DMS 273 (cell line): ENCODE data around the gene ILF2.
"Not testable (repeated sequence)": the region's sequence is repeated elsewhere in the genome, so short reads cannot be mapped to it uniquely, and the experiment has no call there.

Source experiments
- DNase-seq: peaks from one replicate; lab custom pipeline; 2025; ENCODE audit not compliant: unreplicated experiment; lab: John Stamatoyannopoulos, UW

Gene ILF2

DNA sequence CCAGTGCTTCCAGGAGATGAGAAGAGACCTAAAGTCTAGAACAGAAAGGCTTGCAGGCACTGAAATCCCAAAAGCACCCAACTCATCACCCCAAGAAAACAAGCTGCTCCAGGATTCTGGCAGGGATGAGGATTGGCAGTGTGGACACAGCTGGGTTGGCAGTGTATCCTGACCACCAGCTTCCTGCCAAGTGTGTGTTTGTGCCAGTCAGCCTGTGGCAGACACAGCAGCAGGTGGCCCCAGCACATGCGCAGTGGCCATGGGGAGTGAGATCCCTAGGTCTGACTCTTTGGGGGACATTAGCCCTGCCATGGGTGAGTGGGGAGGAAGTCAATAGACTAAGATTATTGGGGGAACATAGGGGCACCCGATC lies 20.9 kb downstream of the ILF2 start:
- peak; percentile 58 for DNase-seq

DNA sequence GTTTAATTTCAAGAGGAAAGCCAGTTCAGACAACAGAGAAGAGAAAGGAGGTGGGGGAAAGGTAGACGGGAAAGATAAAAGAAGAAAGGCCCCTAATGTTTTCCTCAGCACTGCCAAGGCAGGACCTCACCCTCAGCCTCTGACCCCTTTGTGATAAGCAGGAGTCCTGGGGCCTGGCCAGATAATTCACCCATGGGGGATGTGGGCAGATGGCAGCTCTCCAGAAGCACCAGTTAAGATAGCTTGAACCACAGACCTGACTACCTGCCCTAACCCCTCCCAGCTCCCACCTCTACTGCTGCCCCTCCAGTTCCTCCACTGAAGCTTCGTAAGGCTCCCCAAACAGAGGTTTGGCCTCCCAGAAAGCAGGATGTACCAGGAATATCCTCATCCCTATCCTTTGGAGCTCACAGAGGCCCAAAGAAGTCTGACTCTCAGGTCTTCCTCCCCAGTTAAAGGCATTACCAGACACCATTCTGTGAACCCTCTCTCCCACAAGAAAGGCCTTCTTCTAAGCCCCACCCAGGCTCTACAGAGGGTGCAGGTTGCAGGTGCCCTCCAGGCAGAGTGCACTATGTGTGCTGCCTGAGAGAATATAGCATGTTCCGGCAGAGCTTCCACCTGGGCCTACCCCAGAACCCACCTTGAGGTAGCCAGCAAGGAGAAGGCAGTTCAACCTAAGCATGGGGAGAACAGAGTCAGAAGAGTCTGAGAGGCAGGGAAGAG lies 21.5 kb downstream of the ILF2 start:
- DNase-seq = no peak

DNA sequence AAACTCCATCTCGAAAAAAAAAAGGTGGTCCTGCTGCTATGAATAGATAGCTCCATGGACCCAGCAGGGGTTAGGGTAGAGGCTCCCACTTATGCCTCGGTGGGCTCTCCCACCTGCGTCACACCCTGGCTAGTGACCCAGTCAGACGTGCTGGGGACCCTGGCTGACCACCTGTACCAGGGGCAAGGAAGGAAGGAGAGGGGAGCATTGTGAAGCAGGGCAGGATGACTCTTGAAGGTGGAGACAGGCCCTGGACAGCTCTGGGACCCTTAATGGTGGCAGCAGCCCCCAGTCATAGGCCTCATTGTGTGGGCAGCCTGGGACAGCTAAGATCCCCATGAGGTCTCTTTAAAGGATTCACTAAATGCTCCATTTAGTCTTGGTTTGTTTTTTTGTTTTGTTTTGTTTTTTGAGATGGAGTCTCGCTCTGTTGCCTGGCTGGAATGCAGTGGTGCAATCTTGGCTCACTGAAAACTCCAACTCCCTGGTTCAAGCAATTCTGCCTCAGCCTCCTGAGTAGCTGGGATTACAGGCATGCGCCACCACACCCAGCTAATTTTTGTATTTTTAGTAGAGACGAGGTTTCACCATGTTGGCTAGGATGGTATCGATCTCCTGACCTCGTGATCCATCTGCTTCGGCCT lies 22.7 kb downstream of the ILF2 start:
- DNase-seq = no peak

DNA sequence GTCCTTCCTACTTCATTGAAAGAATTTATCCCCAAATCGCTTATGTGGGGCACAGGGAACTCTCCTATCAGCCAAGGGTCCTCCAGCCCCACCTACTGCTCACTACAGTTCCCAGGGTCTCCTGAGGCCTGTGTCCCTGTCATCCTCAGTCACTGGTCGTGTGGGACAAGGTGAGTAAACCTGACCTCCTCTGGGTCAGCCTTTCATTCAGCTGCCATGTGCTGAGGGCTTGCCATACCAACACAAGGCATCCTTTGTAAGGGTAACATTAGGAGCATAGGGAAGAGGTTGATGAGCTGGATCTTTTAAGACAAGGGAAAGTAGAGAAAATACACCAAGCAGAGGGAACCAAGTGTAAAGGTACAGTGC lies 23.5 kb downstream of the ILF2 start:
- DNase-seq = no peak

DNA sequence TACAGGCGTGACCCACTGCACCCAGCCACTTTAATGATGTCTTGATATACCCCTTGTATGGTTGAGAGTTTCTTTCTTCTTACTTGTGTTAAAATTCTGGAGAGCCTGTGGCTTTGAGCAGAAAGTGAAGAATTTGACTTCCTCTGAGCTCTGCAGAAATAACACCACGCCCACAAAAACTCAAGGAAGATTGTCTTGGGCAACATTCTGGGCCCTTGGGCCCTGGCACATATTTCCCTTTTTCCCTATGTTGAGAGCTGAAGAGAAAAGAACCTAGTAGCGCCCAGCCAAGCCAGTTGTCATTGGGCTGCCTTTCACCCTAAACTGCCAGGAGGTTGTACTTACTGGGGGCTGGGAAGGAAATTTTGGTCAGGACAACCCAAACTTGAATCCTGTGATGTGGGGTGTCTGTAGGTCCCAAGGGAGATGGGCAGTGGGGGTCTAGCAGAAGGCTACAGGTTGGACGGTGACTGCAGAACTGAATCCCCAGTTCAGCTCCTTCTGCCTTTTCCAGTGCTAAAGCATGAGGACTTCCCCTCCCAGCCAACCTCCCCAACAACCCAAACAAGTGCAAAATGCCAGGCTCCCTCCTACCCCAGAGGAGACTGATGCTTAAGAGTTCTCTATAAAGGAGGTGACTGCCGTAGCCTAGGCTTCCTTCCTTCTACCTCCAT lies 24.0 kb downstream of the ILF2 start:
- DNase-seq = no peak

DNA sequence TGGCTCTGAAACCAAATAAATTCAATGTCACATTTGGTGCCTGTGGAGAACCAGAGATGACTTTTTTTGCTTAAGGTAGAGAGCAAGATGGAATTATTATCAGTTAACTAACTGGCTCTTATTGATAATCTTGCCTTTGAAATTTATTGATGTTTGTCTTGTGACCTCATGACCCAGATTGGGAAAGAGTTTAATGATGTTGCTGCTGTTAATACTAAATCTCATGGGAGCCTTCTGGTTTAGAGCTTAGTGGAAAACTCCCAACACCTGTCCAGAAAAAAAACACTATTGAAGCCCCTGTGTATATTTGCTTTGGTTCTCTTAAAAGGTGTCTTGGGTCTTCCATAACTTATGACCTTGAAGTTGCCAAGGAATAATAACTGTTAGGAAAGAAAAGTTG lies 27.0 kb downstream of the ILF2 start:
- DNase-seq = no peak

DNA sequence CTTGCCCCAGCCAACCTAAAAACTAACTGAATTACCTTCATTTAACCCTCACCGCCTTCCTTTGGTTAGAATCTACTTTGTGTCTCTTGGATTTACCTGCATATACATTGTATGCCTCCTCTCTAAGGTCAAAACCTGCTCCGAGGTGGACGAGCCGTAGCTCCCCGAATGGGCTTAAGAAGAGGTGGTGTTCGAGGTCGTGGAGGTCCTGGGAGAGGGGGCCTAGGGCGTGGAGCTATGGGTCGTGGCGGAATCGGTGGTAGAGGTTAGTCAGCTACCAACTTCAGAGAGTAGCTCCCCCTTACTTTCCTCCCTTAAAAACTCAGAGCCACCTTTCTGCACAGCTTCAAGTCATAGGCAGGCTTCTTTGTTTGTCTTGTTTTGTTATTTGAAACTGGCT lies 27.7 kb downstream of the ILF2 start:
- DNase-seq = no peak

DNA sequence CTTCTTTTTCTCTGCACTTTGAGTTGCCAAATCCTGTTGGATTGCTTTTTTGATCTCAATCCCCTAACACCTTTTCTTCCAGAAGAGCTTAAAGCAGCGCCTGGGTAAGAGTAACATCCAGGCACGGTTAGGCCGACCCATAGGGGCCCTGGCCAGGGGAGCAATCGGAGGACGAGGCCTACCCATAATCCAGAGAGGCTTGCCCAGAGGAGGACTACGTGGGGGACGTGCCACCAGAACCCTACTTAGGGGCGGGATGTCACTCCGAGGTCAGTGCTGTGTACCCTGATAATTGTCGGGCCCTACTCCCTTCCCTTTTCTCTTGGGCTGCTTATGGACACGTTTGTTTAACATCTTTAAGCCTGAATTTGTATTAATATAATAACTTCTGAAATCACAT lies 28.6 kb downstream of the ILF2 start:
- no peak for DNase-seq

DNA sequence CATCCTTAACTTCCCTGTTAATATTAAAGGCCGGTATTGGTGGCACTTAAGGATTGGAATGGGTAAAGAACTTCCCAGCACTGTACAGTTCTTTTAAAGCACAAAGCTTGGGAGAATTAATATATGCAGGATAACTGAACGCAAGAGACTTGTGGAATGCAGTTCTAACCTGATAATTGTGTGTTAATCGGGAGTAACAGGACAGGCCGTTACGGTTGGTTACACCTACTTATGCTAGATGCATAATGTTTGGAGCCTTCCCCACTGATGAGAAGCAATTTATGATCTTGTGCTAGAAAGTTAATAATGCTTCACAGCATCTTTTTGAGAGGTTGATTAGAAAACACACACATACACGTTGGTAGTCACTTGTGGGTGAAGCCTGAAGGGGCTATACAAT lies 29.9 kb downstream of the ILF2 start:
- no peak for DNase-seq

DNA sequence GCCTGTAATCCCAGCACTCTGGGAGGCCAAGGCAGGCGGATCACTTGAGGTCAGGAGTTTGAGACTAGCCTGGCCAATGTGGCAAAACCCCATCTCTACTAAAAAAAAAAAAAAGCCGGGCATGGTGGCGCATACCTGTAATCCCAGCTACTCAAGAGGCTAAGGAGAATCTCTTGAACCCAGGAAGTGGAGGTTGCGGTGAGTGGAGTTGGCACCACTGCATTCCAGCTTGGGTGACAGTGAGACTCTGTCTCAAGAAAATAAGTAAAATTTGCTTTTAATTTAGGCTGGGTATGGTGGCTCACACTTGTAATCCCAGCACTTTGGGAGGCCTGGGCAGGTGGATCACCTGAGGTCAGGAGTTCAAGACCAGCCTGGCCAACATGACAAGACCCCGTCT lies 30.6 kb downstream of the ILF2 start:
- not testable (repeated sequence) for DNase-seq

DNA sequence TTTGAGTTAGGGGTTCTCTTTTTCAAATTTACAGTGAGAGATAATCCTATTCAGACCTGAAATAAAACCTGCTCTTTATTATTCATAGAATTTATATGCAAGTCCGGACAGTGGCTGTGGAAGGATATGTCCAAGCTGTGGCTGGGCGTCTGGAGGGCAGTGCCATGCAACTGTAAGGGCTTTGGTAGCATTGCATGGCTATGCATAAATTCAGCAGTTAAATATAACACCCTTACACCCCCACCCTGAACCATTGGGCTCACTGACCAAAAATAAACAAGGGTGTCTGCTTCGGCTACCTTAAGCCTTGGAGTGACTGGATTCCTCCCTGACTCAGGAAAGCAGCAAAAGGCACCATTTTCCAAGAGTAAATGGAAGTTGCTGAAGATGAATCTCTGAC lies 31.5 kb downstream of the ILF2 start:
- DNase-seq = no peak

DNA sequence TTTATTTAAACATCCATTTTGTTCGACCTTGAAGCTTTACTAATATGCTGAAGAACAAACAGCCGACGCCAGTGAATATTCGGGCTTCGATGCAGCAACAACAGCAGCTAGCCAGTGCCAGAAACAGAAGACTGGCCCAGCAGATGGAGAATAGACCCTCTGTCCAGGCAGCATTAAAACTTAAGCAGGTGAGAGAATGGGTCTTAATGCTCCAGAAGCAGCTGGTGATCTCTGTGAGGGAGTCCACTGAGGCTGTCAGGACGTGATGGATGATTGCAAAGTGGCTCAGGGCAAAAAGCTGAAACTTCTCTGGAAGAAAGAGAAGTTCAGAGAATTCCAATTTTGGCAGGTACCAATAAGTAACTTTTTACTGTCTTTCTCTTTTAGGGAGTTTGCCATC lies 32.5 kb downstream of the ILF2 start:
- DNase-seq = no peak

DNA sequence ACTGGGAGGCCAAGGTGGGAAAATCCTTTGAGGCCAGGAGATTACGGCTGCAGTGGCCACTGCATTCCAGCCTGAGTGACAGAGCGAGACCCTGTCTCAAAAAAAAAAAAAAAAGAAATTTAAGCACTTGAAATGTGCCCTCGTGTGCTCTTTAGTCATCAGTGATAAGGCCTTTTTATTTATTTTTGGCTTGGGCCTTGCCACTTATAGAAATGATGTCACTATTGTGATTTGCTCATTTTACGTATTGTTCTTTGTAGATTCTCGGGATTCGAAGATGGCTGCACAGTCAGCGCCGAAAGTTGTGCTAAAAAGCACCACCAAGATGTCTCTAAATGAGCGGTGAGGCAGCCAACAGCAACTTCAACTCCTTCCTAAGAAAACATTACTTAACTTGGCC lies 34.5 kb downstream of the ILF2 start:
- no peak for DNase-seq

DNA sequence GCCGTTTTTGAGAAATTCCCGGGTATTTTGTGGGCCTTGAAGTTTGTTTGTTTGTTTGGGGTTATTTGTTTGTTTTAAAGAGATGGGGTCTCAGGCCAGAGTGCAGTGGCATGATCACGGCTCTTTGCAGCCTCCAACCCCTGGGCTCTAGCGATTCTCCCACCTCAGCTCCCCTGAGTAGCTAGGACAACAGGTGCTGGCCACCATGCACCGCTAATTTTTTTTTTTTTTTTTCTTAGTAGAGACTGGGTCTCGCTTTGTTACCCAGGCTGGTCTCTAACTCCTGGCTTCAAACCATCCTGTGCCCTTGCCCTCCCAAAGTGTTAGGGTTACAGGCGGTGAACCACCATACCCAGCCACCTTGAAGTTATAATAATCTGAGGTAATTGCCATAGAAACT lies 34.9 kb downstream of the ILF2 start:
- no peak for DNase-seq

DNA sequence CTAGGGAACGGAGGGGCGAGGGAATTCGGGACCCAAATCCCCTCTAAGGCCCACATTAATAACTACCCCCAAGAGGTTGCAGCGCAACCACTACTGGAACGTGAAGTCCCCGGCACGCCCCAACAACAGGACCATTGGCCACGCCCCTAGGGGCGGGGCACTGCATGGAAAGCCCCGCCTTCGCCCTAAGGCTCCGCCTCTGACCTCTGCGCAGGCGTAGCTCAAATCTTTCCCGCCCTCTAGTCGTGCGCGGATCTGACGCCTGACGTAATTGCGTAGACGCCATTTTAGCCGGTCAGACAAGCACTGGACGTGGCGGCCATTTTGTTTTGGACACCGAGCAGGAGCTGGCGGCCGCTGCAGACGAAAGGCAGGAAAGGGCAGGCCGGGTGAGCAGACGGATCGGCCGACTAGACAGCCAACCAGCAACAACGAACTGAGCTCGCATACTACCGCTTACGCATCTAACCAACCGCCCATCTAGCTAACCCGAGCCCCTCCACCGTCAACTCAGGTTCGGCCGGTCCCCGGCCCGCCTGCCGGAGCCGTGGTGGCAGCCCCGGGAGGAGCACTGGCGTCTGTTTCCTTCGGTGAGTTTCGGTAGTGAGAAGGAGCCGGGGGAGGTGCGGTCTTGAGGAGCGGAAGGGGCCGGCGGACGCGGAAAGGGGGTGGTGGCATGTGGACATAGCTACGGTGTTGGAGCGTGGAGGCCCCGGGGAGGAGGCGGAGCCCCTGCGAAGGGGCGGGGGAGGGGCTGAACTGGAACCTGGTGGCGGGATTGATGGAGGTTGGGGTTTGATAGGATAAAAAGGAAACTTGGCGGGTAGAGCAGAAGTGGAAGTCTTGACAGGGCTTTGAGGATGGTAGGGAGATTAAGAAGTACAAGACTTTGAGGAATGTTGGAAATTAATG lies 36.8 kb downstream of the ILF2 start, which contains the start of gene CHTOP:
CHTOP (plus strand) TSS at position 313 of the 912 bp plus-strand sequence. CDS start 2,523 bp downstream, outside the sequence.
- DNase-seq = peak; percentile 99

DNA sequence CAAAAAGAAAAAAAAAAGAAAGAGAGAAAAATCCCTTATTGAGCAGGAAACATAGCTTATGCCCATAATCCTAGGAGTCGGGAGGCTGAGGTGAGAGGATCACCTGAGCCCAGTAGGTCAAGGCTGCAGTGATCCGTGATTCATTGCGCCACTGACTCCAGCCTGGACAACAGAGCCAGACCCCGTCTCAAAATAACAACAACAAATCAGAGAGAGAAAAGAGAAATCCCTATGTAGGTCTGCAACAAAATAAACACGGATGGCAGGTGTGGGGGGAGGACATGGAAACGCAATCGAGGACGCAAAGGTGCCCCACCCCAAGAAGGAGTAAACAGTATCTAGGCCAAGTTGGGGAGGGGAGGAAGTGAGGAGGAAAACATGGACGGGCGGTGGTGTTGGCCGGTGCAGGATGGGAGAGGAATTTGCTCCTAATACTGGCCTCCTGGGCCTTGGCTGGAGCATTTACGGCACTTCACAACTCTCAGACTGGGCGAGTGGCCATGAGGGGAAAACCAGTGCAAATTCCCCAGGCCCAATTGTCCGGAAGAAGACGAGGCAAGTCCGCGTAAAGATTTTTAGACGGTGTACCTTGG lies 37.5 kb downstream of the ILF2 start:
- no peak for DNase-seq

DNA sequence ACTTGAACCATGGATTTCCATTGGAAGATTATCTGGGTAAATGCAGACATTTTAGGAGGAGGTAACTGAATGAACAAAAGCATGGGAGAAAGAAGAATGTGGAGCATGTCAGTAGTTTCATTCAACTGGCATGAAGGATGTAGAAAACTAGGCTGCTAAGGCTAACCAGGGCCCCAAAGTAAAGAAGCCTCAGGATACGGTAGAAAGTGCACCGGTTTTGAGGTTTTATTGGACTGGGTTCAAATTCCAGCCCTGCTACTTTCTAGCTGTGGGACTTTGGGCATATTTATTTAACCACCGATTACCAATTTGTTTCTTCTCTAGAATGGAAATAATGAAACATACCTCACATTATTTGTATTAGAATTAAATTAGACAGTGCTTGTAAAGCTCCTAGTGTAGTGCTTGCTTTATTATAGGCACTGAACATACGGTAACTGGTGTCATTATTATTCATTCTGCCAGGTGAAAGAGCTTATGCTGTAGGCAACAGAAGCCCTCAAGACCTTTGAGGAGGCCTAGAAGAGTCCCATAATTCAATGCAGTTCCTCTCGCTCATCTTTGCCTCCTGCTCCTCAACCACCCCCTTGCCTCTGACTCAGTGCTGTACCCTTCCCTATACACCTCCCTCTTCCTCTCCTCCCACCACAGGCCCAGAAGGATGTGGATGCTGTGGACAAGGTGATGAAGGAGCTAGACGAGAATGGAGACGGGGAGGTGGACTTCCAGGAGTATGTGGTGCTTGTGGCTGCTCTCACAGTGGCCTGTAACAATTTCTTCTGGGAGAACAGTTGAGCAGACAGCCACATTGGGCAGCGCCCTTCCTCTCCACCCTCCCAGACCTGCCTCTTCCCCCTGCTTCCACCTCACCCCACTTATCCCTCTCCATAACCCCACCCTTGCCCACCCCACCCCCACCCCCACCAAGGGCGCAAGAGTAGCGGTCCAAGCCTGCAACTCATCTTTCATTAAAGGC lies 39.5 kb downstream of the ILF2 start:
- DNase-seq = no peak

DNA sequence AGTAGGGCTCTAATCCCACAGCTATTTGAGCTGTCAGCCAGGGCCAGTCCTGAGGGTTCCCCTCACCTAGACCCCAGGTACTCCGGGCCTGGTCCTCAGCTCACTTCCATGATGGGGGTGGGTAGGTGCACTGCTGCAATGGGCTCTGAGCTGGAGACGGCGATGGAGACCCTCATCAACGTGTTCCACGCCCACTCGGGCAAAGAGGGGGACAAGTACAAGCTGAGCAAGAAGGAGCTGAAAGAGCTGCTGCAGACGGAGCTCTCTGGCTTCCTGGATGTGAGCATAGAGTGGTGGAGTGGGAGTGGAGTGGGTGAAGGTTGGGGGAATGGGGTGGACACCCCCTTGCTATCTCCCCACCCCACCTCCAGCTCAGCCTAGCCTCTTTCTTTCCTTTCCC lies 40.4 kb downstream of the ILF2 start:
- DNase-seq = no peak

DNA sequence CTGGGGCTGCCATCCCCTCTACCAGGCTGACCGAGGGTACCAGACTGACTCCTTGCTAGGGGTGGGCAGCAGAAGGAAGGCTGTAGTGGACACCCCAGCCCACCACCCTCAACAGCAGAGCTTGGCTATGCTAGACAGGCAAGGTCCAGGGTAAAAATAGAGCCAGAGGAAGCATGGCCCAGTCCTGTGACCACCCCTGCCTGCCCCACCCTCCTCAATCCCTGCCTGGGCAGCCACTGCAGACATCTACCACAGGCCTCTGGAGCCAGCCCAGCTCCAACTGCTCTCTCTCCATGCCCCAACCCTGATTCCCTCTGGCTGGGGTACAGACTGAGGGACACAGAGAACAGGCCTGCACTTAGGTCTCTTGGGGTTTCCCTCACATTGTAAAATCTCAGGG lies 40.8 kb downstream of the ILF2 start:
- peak; percentile 51 for DNase-seq

DNA sequence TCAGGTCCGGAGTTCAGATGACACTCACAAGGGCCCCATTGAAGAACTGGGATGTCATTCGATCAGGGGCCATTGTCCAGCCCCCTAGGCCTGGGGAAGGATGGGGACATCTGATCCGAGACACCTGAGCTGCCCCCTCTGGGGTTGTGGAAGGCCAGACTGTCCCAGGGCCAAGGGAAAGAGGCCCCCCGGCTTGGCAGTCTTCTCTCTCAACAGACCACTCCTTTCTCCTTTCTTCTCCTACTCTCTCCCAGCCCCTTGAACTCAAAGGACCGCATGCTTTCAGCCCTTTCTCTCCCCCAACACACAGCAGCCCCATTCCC lies 41.5 kb downstream of the ILF2 start:
- no peak for DNase-seq
